H9 (cell line): ENCODE measurements around the gene ATP1A2. TPM values are rescaled to one million over a fixed set of nuclear protein-coding genes. Genes with fewer than 3 reads are reported as not detected.
A peak's percentile ranks its signal among the peaks of the same experiment; 100 is the strongest.

Experiments
- DNase-seq: peaks from one replicate; pipeline ENCODE4 v3.0.0-alpha.2; 2017
- H2AFZ ChIP-seq: one replicate; pipeline ENCODE4 v1.6.1; 2013; ENCODE audit warnings: mild to moderate bottlenecking, low read length, control low read depth, moderate library complexity
- H2AK5ac ChIP-seq: 2 replicates; pipeline ENCODE4 v1.6.1; 2013; ENCODE audit warnings: low read length, control low read depth, mixed read lengths; ENCODE audit not compliant: insufficient read length
- H2BK120ac ChIP-seq: one replicate; pipeline ENCODE4 v1.6.1; 2013; ENCODE audit warnings: low read depth, mild to moderate bottlenecking, low read length, control low read depth, inconsistent platforms; ENCODE audit not compliant: poor library complexity, severe bottlenecking
- H2BK12ac ChIP-seq: 2 replicates; pipeline ENCODE4 v1.6.1; 2013; ENCODE audit warnings: low read length, control low read depth, mixed read lengths, low read depth; ENCODE audit not compliant: insufficient read length
- H2BK15ac ChIP-seq: 2 replicates; pipeline ENCODE4 v1.6.1; 2013; ENCODE audit warnings: low read depth, low read length, control low read depth
- H2BK20ac ChIP-seq: one replicate; pipeline ENCODE4 v1.6.1; 2013; ENCODE audit warnings: low read depth, mild to moderate bottlenecking, low read length, control low read depth, inconsistent platforms; ENCODE audit not compliant: poor library complexity, severe bottlenecking
- H2BK5ac ChIP-seq: 2 replicates; pipeline ENCODE4 v1.6.1; 2013; ENCODE audit warnings: low read length, control low read depth, mixed read lengths; ENCODE audit not compliant: insufficient read length
- H3K14ac ChIP-seq: 2 replicates; pipeline ENCODE4 v1.6.1; 2013; ENCODE audit warnings: low read length, control low read depth; ENCODE audit not compliant: insufficient read depth
- H3K18ac ChIP-seq: 2 replicates; pipeline ENCODE4 v1.6.1; 2013; ENCODE audit warnings: low read depth, mild to moderate bottlenecking, mixed read lengths, low read length, control low read depth; ENCODE audit not compliant: insufficient read length
- H3K23ac ChIP-seq: 2 replicates; pipeline ENCODE4 v1.6.1; 2013; ENCODE audit warnings: low read length, control low read depth, mixed read lengths, low read depth; ENCODE audit not compliant: insufficient read length
- H3K23me2 ChIP-seq: 2 replicates; pipeline ENCODE4 v1.6.1; 2013; ENCODE audit warnings: low read depth, mild to moderate bottlenecking, mixed read lengths, low read length, control low read depth; ENCODE audit not compliant: insufficient read length, poor library complexity, severe bottlenecking
- H3K27ac ChIP-seq: 2 replicates; pipeline ENCODE4 v1.5.1; 2013; ENCODE audit warnings: low read length, control low read depth, mixed read lengths, low read depth; ENCODE audit not compliant: insufficient read length
- H3K27me3 ChIP-seq: 2 replicates; pipeline ENCODE4 v1.6.1; 2013; ENCODE audit warnings: low read length, control low read depth, inconsistent platforms; ENCODE audit not compliant: insufficient read depth
- H3K4ac ChIP-seq: 2 replicates; pipeline ENCODE4 v1.6.1; 2013; ENCODE audit warnings: low read depth, mild to moderate bottlenecking, control low read depth, inconsistent platforms, low read length, moderate library complexity
- H3K4me1 ChIP-seq: 2 replicates; pipeline ENCODE4 v1.6.1; 2013; ENCODE audit warnings: low read length, control low read depth, inconsistent platforms; ENCODE audit not compliant: insufficient read depth
- H3K4me2 ChIP-seq: 2 replicates; pipeline ENCODE4 v1.6.1; 2013; ENCODE audit warnings: low read length, control low read depth, mixed read lengths; ENCODE audit not compliant: insufficient read length, insufficient read depth
- H3K56ac ChIP-seq: 2 replicates; pipeline ENCODE4 v1.6.1; 2013; ENCODE audit warnings: low read depth, mild to moderate bottlenecking, mixed read lengths, low read length, control low read depth; ENCODE audit not compliant: insufficient read length
- H3K79me1 ChIP-seq: 2 replicates; pipeline ENCODE4 v1.6.1; 2013; ENCODE audit warnings: low read depth, mild to moderate bottlenecking, moderate library complexity, low read length, control low read depth, inconsistent platforms; ENCODE audit not compliant: insufficient read depth, poor library complexity, severe bottlenecking
- H3K79me2 ChIP-seq: 2 replicates; pipeline ENCODE4 v1.6.1; 2013; ENCODE audit warnings: low read length, control low read depth, inconsistent platforms; ENCODE audit not compliant: insufficient read depth
- H3K9ac ChIP-seq: 2 replicates; pipeline ENCODE4 v1.6.1; 2013; ENCODE audit warnings: low read length, control low read depth, mixed read lengths; ENCODE audit not compliant: insufficient read length; ENCODE audit errors: extremely low read depth
- H3K9me3 ChIP-seq: one replicate; pipeline ENCODE4 v1.6.1; 2013; ENCODE audit warnings: low read depth, low read length, inconsistent platforms; ENCODE audit not compliant: control insufficient read depth
- H3T11ph ChIP-seq: one replicate; pipeline ENCODE4 v1.6.1; 2013; ENCODE audit warnings: mild to moderate bottlenecking, low read length, control low read depth, inconsistent platforms
- H4K20me1 ChIP-seq: one replicate; pipeline ENCODE4 v1.6.1; 2013; ENCODE audit not compliant: control insufficient read depth, insufficient read length, insufficient read depth
- H4K5ac ChIP-seq: 2 replicates; pipeline ENCODE4 v1.6.1; 2013; ENCODE audit warnings: low read depth, mild to moderate bottlenecking, mixed read lengths, low read length, control low read depth; ENCODE audit not compliant: insufficient read length
- H4K8ac ChIP-seq: replicated peaks from 2 replicates; pipeline ENCODE4 v1.6.1; 2013; ENCODE audit warnings: low read length, control low read depth, mixed read lengths, low read depth; ENCODE audit not compliant: insufficient read length
- H4K91ac ChIP-seq: 2 replicates; pipeline ENCODE4 v1.6.1; 2013; ENCODE audit warnings: low read depth, mild to moderate bottlenecking, moderate library complexity, mixed read lengths, low read length, control low read depth; ENCODE audit not compliant: insufficient read length
- H3K27ac Mint-ChIP-seq, 3 experiments: 2 replicates in 2 of 3; 3 replicates in 1 of 3; pipeline ENCODE4 v1.8.0; 2020 to 2021; ENCODE audit warnings: mixed read lengths in 3 of 3, mild to moderate bottlenecking in 1 of 3, moderate library complexity in 1 of 3
- H3K27me3 Mint-ChIP-seq: 2 replicates; pipeline ENCODE4 v1.8.0; 2021; ENCODE audit warnings: low read depth, mild to moderate bottlenecking, moderate library complexity, mixed read lengths
- H3K36me3 Mint-ChIP-seq, 3 experiments: 2 replicates in 2 of 3; 3 replicates in 1 of 3; pipeline ENCODE4 v1.8.0; 2020 to 2021; ENCODE audit warnings: low read depth in 3 of 3, mixed read lengths in 3 of 3; ENCODE audit not compliant: insufficient read depth in 1 of 3
- H3K4me1 Mint-ChIP-seq, 2 experiments: 2 replicates each; pipeline ENCODE4 v1.8.0; 2020; ENCODE audit warnings: mixed read lengths in 2 of 2
- H3K4me3 Mint-ChIP-seq, 2 experiments: 2 replicates in 1 of 2; 3 replicates in 1 of 2; pipeline ENCODE4 v1.8.0; 2020 to 2021; ENCODE audit warnings: mild to moderate bottlenecking in 2 of 2, mixed read lengths in 2 of 2, moderate library complexity in 1 of 2
- H3K9me3 Mint-ChIP-seq, 2 experiments: 2 replicates in 1 of 2; 3 replicates in 1 of 2; pipeline ENCODE4 v1.8.0; 2020; ENCODE audit warnings: mild to moderate bottlenecking in 2 of 2, mixed read lengths in 2 of 2, moderate library complexity in 1 of 2
- WGBS: extraction: QIAGEN DNeasy Blood & Tissue Kit; methylation state at CpG from one replicate; pipeline ENCODE4 v1.1.7; 2013; ENCODE audit warnings: missing lambda C conversion rate, low lambda C conversion rate, mixed read lengths; ENCODE audit not compliant: insufficient read length; ENCODE audit errors: extremely low coverage; 5-methylcytosine and 5-hydroxymethylcytosine counted together
- total RNA-seq: library from RNA; stranded (reverse); gene quantifications from 2 replicates; pipeline ENCODE4 v1.2.1, GENCODE V29; 2021
- TF ChIP-seq, protein P1 (sequence below): fragments of 200-600 bp; sonication (generic); conservative IDR thresholded peaks from 3 replicates; pipeline ENCODE4 v1.8.0; 2021; ENCODE audit warnings: antibody characterized with exemption, mild to moderate bottlenecking

The ATP1A2 gene
- total RNA-seq, 1 experiment from 2014 or later: 3.0 TPM

DNA sequence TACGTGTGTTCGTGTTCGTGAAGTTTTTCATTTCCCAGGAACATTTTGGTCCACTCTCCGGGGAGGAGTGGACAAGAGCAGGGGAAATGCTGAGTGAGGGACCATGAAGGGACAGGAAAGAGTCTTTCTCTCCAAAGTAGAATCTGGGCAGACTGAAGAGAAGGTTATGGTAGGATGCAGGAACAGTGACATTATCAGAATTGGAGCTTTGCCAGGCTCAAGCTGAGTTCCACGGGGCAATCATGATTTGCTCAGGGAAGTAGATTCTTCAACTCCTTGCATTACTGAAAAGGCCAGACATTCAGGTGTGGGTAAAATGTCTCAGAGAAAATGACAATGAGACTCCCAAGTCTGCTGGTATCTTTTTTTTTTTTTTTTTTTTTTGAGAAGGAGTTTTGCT lies 52.5 kb downstream of the ATP1A2 start:
- no peaks in the 10 kb centered on the region for H3K79me1 ChIP-seq
- WGBS: no CpG with 5 or more reads among the region's 5 CpGs
- H3K23ac ChIP-seq: no peak overlapping the region
- no peaks in the 10 kb centered on the region; a peak in 1 of 5 replicates for H3K9me3 Mint-ChIP-seq
- H3K4me1 ChIP-seq: peaks cover 26% of the 10 kb centered on the region
- no peaks in the 10 kb centered on the region for H4K20me1 ChIP-seq
- H3K4me3 Mint-ChIP-seq: no peak overlapping the region
- H3T11ph ChIP-seq: no peak overlapping the region
- no peak overlapping the region for H4K8ac ChIP-seq
- no peak overlapping the region for H4K91ac ChIP-seq
- no peaks in the 10 kb centered on the region for H3K27me3 ChIP-seq
- TF ChIP-seq, protein P1, sequence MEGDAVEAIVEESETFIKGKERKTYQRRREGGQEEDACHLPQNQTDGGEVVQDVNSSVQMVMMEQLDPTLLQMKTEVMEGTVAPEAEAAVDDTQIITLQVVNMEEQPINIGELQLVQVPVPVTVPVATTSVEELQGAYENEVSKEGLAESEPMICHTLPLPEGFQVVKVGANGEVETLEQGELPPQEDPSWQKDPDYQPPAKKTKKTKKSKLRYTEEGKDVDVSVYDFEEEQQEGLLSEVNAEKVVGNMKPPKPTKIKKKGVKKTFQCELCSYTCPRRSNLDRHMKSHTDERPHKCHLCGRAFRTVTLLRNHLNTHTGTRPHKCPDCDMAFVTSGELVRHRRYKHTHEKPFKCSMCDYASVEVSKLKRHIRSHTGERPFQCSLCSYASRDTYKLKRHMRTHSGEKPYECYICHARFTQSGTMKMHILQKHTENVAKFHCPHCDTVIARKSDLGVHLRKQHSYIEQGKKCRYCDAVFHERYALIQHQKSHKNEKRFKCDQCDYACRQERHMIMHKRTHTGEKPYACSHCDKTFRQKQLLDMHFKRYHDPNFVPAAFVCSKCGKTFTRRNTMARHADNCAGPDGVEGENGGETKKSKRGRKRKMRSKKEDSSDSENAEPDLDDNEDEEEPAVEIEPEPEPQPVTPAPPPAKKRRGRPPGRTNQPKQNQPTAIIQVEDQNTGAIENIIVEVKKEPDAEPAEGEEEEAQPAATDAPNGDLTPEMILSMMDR: no peak
- H2BK12ac ChIP-seq: no peak overlapping the region
- H4K5ac ChIP-seq: no peak overlapping the region
- H3K79me2 ChIP-seq: no peaks in the 10 kb centered on the region
- H3K4me1 Mint-ChIP-seq: peaks cover 53 to 62% of the 10 kb centered on the region in 2 experiments
- no peaks in the 10 kb centered on the region for H3K23me2 ChIP-seq
- no peak overlapping the region for H2BK20ac ChIP-seq
- H3K9ac ChIP-seq: no peak overlapping the region
- H3K27ac ChIP-seq: no peak overlapping the region
- H3K4me2 ChIP-seq: no peak overlapping the region
- peak overlapping the region in 1 of 3 experiments; percentile 18; a peak in 1 of 7 replicates for H3K27ac Mint-ChIP-seq
- H3K9me3 ChIP-seq: no peaks in the 10 kb centered on the region
- H2AK5ac ChIP-seq: no peak overlapping the region
- H3K36me3 Mint-ChIP-seq: peaks cover 0 to 3% (median 0%) of the 10 kb centered on the region in 3 experiments; a peak in 1 of 7 replicates
- H3K27me3 Mint-ChIP-seq: peaks cover 56% of the 10 kb centered on the region
- H2BK5ac ChIP-seq: no peak overlapping the region
- H2BK15ac ChIP-seq: no peak overlapping the region
- DNase-seq: no peak
- H3K18ac ChIP-seq: no peak overlapping the region
- no peak overlapping the region for H2BK120ac ChIP-seq
- no peak overlapping the region for H3K14ac ChIP-seq
- no peak overlapping the region for H3K56ac ChIP-seq
- no peak overlapping the region for H2AFZ ChIP-seq
- no peak overlapping the region for H3K4ac ChIP-seq
